HEK293T (cell line): ENCODE data around the gene TPSG1.

Source experiments
- CTCF ChIA-PET: fragments of 350-600 bp; formaldehyde crosslinking; extraction: SDS; loops from one replicate; lab custom pipeline; 2021; ENCODE audit warnings: antibody characterized with exemption, inconsistent platforms; lab: Yijun Ruan, JAX
- POLR2A ChIA-PET: fragments of 350-600 bp; formaldehyde crosslinking; extraction: SDS; loops from one replicate; lab custom pipeline; 2020; ENCODE audit warnings: antibody characterized with exemption, inconsistent platforms; lab: Yijun Ruan, JAX
- DNase-seq: peaks from one replicate; pipeline ENCODE4 v3.0.0; 2012; ENCODE audit warnings: mixed read lengths; ENCODE audit errors: extremely low spot score
- ARNT ChIP-seq: fragments of 450-650 bp; IDR thresholded peaks from 2 replicates; pipeline ENCODE4 v1.6.1; 2017; ENCODE audit warnings: mild to moderate bottlenecking
- BHLHE40 ChIP-seq: fragments of 450-650 bp; IDR thresholded peaks from 2 replicates; pipeline ENCODE4 v1.6.1; 2016; ENCODE audit warnings: mild to moderate bottlenecking, moderate library complexity, borderline replicate concordance
- CTBP1 ChIP-seq: fragments of 450-650 bp; IDR thresholded peaks from 2 replicates; pipeline ENCODE4 v1.6.1; 2016; ENCODE audit warnings: borderline replicate concordance
- ELF4 ChIP-seq: fragments of 450-650 bp; IDR thresholded peaks from 2 replicates; pipeline ENCODE4 v1.6.1; 2017; ENCODE audit warnings: antibody characterized with exemption
- FOXA1 ChIP-seq: fragments of 450-650 bp; IDR thresholded peaks from 2 replicates; pipeline ENCODE4 v1.6.1; 2016; ENCODE audit warnings: mild to moderate bottlenecking
- FOXK2 ChIP-seq: fragments of 450-650 bp; IDR thresholded peaks from 2 replicates; pipeline ENCODE4 v1.6.1; 2016; ENCODE audit warnings: mild to moderate bottlenecking
- FOXM1 ChIP-seq: fragments of 450-650 bp; IDR thresholded peaks from 2 replicates; pipeline ENCODE4 v1.6.1; 2017; ENCODE audit warnings: mild to moderate bottlenecking, borderline replicate concordance
- HDGF ChIP-seq: fragments of 450-650 bp; IDR thresholded peaks from 2 replicates; pipeline ENCODE4 v1.6.1; 2017; ENCODE audit warnings: antibody characterized with exemption, borderline replicate concordance
- L3MBTL2 ChIP-seq: fragments of 450-650 bp; conservative IDR thresholded peaks from 2 replicates; pipeline ENCODE4 v1.6.1; 2016; ENCODE audit warnings: mild to moderate bottlenecking
- LEF1 ChIP-seq: fragments of 450-650 bp; IDR thresholded peaks from 2 replicates; pipeline ENCODE4 v1.6.1; 2017; ENCODE audit warnings: mild to moderate bottlenecking, borderline replicate concordance
- NFRKB ChIP-seq: fragments of 450-650 bp; IDR thresholded peaks from 2 replicates; pipeline ENCODE4 v1.6.1; 2016; ENCODE audit warnings: mild to moderate bottlenecking, moderate library complexity
- SP1 ChIP-seq: fragments of 450-650 bp; IDR thresholded peaks from 2 replicates; pipeline ENCODE4 v1.6.1; 2017
- SUZ12 ChIP-seq: fragments of 450-650 bp; IDR thresholded peaks from 2 replicates; pipeline ENCODE4 v1.6.1; 2016; ENCODE audit warnings: mild to moderate bottlenecking
- TARDBP ChIP-seq: fragments of 450-650 bp; IDR thresholded peaks from 2 replicates; pipeline ENCODE4 v1.6.1; 2016
- ZNF384 ChIP-seq: fragments of 450-650 bp; IDR thresholded peaks from 2 replicates; pipeline ENCODE4 v1.6.1; 2016
- TF ChIP-seq, protein P1 (sequence below): fragments of 450-650 bp; IDR thresholded peaks from 2 replicates; pipeline ENCODE4 v1.6.1; 2016

The TPSG1 gene

DNA sequence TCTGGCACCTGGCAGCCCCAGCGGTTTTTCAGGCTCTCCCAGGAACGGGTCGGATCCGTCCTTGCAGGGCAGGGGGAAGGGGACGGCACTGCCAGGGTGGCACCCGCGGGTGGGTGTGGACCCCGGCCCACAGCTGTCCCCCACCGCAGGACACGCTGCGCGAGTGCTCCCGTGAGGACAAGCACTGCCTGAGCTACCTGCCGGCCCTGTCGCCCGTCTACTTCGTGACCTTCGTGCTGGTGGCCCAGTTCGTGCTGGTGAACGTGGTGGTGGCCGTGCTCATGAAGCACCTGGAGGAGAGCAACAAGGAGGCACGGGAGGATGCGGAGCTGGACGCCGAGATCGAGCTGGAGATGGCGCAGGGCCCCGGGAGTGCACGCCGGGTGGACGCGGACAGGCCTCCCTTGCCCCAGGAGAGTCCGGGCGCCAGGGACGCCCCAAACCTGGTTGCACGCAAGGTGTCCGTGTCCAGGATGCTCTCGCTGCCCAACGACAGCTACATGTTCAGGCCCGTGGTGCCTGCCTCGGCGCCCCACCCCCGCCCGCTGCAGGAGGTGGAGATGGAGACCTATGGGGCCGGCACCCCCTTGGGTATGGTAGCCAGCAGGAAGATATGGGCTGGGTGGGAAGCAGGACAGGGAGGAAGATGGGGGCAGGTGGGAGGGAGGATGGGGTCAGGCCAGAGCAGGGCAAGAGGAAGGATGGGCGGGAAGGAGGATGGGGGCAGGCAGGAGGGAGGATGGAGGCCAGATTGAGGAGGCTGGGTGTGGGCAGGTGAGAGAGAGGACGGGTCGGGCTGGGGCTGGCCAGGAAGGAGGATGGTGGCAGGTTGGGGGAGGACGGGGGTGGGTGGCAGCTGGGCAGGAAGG lies 6.8 kb downstream of the TPSG1 start:
- ChIA-PET POLR2A (no interaction called here), CTCF (no interaction called here)
- TF ChIP-seq LEF1 (no peak), BHLHE40 (no peak), HDGF (no peak)
- DNase-seq = no peak

DNA sequence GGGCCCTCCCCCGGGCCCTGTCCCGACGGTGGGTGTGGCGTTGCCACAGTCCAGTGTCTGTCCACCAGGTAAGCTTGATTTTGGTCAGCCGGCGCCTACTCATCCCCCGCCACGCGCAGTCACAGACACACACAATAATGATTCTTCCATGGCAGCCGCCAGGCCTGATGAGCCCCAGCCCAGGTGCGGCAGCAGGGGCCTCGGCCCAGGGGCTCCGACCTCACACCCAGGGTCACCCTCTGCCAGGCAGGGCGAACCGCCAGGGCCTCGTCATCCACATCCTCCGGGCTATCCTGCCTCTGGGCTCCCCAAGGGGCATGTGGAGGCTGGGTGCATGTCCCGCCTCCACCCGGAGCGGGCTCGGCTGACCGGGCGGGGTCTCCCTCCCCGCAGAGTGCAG lies 7.5 kb downstream of the TPSG1 start:
- CTCF ChIA-PET = no interaction called here
- POLR2A ChIA-PET = no interaction called here
- DNase-seq = no peak

DNA sequence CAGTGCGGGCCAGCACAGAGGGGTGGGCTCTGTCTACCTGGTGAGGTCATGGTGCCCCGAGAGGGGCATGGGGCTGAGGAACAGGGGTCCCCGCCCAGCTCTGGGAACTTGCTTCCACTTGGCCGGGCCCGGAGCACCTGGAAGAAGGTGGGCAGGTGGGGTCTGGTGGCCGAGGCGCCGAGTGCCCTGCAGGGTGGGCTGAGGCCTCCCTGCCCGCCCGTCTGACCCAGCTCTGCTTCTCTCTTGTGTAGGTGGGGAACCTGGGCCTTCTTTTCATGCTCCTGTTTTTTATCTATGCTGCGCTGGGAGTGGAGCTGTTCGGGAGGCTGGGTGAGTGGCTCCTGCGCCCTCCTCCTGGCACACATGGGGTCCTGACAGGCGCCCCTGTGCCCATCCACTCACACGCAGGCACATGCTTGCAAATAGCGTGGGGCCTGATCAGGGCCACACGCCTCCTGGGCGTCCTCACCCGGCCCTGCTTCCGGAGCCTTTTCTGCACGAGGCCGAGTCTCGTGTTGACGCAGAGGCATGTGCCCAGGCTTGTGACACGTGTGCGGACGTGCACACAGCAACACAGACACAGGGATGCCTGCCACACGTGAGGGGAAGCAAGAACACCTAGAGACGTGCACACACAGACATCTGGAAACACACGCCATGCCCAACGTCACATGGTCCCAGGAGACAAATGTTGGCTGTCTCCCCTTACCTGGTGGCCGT lies 8.2 kb downstream of the TPSG1 start:
- CTCF ChIA-PET = no interaction called here
- POLR2A ChIA-PET = no interaction called here

More for the DNA sequence above, 7.5 kb downstream of the TPSG1 start:
- TF ChIP-seq ZNF384 (no peak), CTBP1 (no peak), SP1 (no peak), BHLHE40 (no peak), FOXM1 (no peak), L3MBTL2 (no peak), FOXK2 (no peak), HDGF (no peak), NFRKB (no peak), SUZ12 (no peak), FOXA1 (no peak), ELF4 (no peak), ARNT (no peak), LEF1 (no peak), TARDBP (no peak)
- TF ChIP-seq, protein P1, sequence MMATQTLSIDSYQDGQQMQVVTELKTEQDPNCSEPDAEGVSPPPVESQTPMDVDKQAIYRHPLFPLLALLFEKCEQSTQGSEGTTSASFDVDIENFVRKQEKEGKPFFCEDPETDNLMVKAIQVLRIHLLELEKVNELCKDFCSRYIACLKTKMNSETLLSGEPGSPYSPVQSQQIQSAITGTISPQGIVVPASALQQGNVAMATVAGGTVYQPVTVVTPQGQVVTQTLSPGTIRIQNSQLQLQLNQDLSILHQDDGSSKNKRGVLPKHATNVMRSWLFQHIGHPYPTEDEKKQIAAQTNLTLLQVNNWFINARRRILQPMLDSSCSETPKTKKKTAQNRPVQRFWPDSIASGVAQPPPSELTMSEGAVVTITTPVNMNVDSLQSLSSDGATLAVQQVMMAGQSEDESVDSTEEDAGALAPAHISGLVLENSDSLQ = no peak

DNA sequence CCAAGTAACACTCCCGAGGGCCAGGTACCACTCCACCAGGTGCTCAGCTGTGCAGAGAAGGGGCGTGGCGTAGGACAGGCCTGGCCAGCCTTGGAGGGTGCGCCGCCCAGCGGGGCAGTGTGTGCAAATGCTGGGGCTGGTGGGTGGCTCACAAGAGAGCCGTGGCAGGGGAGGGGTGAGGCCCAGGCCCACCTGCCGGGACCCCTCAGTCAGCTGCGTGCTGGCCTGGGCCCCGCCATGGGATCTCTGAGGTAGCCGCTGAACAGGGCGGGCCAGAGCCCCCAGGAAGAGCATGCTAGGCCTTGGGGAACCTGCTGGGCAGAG lies 8.8 kb downstream of the TPSG1 start:
- TF ChIP-seq FOXA1 (no peak), L3MBTL2 (no peak), TARDBP (no peak), LEF1 (no peak), FOXK2 (no peak), NFRKB (no peak), ELF4 (no peak), FOXM1 (no peak), BHLHE40 (no peak), CTBP1 (no peak), ARNT (no peak), SP1 (no peak), ZNF384 (no peak), HDGF (no peak), SUZ12 (no peak)
- TF ChIP-seq, protein P1 = no peak
- POLR2A ChIA-PET = no interaction called here

More for the DNA sequence above, 8.2 kb downstream of the TPSG1 start:
- no peak for DNase-seq
- TF ChIP-seq FOXM1 = no peak
- TF ChIP-seq, protein P1 = no peak
- TF ChIP-seq CTBP1 = no peak
- TF ChIP-seq SP1 = no peak
- TF ChIP-seq ZNF384 = no peak
- no peak for TF ChIP-seq SUZ12
- TF ChIP-seq L3MBTL2 = no peak
- TF ChIP-seq TARDBP = no peak
- no peak for TF ChIP-seq NFRKB
- no peak for TF ChIP-seq ELF4
- no peak for TF ChIP-seq BHLHE40
- no peak for TF ChIP-seq FOXA1
- TF ChIP-seq HDGF = no peak
- TF ChIP-seq ARNT = no peak

DNA sequence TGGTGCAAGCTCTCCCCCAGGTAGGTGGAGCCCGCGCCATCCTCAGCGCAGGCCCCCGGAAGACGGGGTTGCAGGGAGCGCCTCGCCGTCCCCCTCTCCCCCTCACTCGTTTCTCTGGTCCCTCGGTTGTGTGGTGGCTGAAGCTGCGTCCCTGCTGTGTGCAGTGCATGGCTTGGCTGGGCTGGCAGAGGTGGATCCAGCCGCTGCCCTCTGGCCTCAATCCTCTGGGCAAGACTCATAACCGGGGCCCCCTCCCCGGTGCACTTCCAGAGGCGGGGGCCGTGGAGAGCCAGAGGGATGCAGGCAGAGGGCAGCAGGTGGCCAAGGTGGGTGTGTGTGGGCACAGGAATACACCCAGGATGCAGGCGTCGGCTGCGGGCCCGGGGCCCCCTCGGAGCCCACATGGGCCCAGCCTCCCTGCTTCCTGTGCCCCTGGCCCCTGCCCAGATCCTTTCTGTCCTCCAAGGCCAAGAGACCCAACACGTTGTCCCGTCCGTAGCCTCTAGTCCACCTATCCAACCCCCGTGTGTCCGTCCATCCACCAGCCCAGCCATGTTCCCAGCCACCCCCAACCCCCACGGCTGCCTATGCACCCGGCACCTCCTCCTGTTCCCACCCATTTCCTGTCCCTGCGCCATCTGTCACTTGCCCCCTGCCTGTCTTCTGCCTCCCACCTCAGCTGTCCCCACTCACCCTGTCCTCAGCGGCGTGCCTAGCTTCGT lies 9.3 kb downstream of the TPSG1 start:
- no peak for TF ChIP-seq FOXA1
- no peak for TF ChIP-seq NFRKB
- TF ChIP-seq L3MBTL2 = no peak
- no peak for DNase-seq
- CTCF ChIA-PET = no interaction called here
- POLR2A ChIA-PET = no interaction called here

More for the DNA sequence above, 8.8 kb downstream of the TPSG1 start:
- CTCF ChIA-PET = no interaction called here
- no peak for DNase-seq

DNA sequence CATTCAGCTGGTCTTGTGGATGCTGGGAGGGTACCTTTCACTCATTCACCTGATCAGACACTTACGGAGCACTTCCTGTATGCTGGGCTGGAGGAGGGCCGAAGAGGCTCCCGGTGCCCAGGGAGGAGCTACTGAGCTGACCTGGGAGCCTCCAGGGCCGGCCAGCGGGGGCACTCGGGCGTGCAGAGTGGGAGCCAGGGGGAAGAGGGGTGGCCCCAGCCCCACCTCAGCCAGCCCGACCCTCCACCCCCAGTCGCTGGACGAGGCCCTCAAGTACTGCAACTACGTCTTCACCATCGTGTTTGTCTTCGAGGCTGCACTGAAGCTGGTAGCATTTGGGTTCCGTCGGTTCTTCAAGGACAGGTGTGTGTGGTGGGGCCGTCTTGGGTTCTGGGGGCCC lies 10.3 kb downstream of the TPSG1 start:
- POLR2A ChIA-PET = no interaction called here

More for the DNA sequence above, 10.3 kb downstream of the TPSG1 start:
- no peak for DNase-seq
- CTCF ChIA-PET = no interaction called here
- TF ChIP-seq FOXM1 (no peak), ELF4 (no peak), CTBP1 (no peak), TARDBP (no peak), HDGF (no peak), NFRKB (no peak), SUZ12 (no peak), BHLHE40 (no peak), FOXK2 (no peak), SP1 (no peak), L3MBTL2 (no peak), ARNT (no peak), FOXA1 (no peak), ZNF384 (no peak), LEF1 (no peak)
- TF ChIP-seq, protein P1 = no peak
